NCI-H82 (cell line): Measurements from ENCODE around the gene PRKCE.

Experiments used
- DNase-seq: peaks from one replicate; lab custom pipeline; 2025; lab: John Stamatoyannopoulos, UW

The PRKCE gene

DNA sequence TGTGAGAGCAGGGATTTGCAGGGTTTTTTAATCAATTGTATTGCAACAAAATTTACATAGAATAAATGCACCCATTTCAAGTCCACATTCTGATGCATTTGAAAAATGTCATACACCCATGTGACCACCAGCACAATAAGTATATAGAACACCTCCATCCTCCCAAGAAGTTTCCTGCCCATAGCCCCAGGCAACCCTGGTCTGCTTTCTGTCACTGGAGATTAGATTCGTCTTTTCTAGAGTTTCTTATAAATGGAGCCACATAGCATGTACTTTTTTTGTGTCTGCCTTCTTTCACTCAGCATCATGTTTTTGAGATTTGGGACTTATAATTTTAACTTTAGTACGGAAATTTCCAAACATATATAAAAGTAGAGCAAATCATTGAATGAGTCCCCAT is 518.6 kb downstream of the PRKCE start:
- no peak for DNase-seq

DNA sequence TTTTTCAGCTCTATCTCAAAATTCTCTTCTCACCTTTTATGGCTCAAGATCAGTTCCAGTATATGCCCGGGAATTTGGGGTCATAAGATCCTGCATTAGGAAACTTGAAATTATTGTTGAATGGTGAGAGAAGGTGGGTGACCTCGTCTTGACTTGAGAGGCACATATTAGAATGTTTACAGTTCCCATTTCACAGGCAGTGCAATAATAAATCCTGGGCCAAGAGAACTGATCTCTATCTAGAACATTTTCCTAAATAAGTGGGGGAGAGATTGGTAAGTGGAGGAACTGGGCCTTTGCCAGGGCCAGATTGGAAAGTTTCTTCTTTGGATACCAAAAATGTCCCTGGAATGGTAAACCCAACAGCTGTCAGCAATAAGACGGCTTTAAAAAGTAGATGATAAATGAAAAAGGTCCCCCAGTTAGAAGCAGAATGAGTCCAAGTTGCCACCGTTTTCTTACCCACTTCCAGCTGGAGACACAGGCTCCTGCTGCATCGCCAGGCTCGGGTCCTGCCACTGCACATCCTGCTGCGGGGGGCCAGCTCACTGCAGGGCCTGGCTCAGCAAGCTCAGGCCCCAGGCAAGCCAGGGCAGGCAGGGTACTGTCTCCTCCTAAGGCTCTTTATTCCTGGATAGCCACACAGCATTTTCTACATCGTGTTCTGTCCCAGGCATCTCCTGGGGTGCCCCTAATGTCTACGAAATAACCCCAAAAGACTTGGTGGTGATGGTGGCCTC is 519.3 kb downstream of the PRKCE start:
- DNase-seq, result no peak

DNA sequence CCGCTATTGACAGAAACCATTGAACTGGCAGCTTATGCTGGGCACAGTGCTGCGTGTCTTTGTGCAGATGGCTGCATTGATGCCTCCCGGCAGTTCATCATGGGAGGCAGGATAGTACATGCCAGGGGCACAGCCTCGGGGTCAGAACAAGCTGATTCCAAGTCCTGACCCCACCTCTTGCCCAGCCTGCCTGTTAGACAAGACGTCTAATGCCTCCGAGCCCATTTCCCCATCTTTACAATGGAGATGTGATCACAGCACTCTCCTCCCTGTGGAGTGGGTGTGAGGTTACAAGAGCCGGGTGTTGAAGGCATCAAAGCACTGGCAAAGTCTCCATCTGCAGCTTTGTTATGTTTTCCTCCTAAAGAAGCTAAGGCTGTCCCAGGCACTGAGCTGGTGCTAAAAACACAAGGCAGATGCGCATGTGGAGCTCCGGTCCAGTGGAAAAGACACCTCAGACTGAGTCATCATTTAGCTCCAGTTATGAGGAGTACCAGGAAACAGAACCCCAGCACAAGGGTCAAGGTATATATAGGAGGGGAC is 520.0 kb downstream of the PRKCE start:
- no peak for DNase-seq

DNA sequence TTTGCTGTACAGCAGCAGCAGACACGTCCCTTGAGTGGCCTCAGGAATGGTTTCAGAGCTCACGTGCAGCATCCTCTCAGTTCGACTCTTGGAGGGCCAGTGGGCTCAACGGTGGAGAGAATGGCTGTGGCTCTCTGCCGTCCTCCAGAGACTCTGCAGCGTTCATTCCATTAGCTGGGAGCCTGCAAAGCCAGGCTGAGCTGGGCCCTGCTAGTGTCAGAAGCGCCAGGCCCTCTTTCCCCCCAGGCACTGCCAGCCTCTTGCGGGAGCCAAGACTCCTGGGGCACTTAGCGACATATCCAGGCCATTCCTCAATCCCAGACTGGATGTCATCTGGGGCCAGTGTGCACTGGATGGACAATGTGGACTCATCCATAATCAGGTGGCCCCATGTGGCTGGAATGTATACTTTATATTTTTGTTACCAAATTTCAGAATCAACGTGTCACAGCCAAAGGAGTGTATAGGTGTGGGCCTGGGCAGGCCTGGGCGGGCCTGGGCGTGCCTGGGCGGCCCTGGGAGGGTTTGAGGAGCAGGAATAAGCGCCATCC is 520.6 kb downstream of the PRKCE start:
- no peak for DNase-seq

DNA sequence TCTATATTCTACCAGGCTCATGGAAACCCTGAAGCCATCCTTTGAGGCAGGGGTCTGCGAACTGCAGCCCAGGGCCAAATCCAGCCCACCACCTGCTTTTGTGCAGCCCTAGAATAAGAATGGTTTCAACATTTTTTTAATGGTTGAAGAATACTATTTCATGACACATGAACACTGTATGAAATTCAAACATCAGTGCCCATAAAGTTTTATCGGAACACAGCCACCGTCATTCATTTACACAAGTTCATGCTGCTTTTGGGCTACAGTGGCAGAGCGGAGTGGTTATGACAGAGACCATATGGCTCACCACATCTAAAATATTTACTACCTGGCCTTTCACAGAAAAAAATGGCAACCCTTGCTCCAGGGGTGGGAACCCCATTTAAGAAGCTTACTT is 521.6 kb downstream of the PRKCE start:
- DNase-seq, result no peak

DNA sequence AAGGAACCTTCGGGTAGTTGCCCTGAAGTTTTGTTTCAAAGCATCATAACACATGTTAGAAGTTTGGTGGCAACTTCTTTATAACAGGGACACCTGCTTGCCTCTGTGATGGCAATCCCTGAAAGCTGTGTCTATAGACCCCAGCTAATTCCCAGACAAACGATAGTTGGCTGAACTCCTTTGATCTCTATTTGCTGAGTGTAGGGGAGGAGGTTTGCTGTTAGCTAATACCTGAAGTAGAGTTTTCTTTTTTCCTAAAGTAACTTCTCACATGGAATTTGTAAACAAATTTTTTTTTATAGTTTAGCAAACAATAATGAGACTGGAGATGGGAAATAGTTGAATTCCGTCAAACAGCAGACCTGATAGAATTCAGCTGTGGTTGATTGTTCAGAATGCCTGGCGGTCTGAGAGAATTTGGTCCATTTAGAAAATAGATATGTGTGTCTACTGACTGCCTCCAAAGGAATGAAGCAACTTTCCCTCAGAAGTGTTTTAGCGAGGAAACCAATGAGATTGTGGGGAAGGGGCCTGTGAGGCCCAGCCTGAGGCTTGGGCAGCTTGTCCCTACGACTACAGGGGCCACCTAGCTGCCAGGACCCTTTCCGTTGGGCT is 522.3 kb downstream of the PRKCE start:
- no peak for DNase-seq

DNA sequence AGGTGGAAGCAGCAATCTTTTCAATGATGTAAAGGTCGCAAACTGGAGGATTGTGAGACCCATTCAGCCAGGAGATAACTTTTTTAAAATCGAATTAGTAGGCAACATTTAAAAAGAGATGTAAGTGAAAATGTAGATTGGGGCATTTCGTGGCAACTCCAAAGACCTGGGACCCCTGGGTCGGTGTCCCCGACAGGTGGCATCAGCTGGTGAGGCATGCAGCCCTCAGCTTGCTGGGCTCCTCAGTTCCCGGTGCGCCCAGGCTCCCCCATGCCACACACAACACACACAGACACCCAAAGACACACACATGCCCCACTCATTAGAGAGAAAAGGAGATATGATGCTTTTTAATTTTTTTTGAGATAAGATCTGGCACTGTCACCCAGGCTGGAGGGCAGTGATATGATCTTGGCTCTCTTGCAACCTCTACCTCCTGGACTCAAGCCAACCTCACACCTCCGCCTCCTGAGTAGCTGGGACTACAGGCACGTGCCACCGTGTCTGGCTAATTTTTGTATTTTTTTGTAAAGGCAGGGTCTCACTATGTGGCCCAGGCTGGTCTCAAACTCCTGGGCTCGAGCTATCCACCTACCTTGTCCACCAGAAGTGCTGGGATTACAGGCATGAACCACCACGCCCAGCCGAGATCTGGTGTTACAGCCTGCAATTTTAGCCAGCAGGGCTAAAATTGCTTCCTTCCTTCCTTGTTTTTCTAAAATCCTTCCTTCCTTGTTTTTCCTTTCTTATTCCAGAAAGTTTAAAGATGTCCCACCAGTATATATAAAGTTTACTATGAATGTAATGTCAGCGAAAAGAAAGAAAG is 523.1 kb downstream of the PRKCE start:
- no peak for DNase-seq

DNA sequence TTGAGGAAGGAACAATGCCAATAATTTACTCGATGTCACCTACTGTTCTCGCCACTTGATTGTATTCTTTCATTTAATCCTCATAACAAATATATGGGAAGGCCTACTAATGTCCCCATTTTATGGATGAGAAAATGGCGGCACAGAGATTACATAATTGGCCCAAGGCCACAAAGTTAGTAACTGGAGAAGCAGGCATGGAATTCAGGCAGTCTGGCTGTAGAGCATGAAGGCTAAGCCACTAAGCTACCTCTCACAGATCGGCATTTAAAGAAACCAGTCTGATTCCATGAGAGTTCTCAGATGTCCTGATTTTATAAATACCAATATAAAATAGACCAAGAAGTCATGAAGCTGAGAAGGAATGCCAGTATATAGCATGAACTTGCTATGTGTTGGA is 523.9 kb downstream of the PRKCE start:
- DNase-seq, result no peak

DNA sequence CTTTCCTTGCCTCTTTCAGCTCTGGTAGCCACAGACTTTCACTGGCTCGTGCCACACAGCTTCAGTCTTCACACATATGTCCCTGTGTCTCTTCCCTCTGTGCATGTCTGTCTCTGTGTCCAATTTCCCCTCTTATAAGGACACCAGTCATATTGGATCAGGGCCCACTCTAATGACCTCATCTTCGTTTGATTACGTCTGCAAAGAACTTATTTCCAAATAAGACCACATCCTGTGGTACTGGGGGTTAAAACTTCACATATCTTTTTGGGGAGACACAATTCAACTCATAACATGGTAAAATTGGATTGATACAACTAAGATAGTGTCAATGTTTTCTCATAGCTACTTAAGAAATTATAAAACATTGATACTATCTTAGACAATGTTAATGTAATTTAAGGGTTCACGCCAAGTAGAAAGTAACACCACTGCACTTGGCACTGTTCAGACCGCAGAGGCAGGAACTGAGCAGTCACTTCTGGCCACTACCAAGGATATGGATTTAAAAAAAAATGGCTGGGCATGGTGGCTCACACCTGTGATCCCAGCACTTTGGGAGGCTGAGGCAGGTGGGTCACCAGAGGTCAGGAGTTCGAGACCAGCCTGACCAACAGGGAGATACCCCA is 526.1 kb downstream of the PRKCE start:
- no peak for DNase-seq

DNA sequence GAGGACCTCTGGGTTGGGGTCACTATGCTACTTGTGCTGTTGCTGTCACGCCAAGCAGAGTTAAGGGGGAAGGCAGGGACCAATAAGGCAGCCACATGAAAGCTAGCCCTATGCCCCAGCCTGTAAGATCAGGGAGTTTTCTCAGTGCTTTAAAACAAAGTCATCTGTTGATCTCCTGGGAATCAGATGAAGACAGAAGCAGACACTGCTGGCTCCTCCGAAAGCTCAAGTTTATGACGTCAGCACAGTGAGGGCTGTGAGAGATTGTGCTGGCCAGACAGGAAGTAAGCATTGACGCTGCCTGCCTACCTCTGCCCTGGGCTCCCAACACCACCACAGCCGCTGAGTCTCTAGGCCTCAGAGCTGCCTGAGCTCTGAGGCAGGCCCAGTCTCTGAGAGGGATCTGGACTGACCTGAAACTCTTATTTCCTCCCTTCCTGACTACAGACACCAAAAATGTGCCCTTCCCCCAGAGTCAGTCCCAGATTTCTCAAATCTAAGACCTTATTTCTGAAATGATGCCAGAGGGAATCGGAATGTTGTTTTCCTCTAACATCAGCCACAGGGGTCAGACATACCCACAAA is 527.7 kb downstream of the PRKCE start:
- peak; percentile 20 for DNase-seq

DNA sequence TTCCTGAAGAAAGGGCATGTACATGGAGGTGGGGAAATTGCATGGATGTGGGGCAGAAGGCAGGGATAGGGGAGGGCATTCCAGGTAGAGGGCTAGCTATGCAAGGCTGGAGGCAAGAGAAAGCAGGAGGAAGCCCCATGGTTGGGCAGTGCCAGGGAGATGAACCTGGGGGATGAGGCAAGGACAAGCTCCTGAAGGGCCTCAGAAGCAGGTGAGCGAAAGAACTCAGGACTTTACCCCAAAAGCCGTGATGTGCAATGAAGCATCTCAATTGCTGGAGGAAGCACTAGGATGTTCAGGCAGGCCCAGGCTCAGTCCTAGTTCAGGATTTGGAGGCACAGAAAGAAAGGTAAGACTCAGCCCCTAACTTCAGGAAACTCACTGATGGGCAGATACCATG is 528.7 kb downstream of the PRKCE start:
- DNase-seq, result no peak

DNA sequence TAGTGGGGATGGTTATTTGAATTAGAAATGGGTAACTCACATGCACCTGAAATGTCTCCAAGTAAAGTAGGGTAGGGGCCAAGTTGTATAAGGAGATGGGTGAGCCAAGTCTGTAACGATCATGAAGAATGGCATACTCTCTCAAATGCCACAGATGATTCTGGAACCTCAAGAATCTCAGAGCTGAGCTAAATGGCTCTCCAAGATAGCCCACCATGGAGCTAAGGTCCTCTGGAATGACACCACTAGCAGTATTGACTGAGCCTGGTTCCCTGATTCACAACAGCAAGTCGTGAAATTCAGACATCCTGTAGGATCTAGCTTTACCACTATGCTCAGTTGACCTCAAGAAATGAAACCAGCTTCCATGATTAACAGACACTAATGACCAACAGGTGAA is 529.8 kb downstream of the PRKCE start:
- no peak for DNase-seq

DNA sequence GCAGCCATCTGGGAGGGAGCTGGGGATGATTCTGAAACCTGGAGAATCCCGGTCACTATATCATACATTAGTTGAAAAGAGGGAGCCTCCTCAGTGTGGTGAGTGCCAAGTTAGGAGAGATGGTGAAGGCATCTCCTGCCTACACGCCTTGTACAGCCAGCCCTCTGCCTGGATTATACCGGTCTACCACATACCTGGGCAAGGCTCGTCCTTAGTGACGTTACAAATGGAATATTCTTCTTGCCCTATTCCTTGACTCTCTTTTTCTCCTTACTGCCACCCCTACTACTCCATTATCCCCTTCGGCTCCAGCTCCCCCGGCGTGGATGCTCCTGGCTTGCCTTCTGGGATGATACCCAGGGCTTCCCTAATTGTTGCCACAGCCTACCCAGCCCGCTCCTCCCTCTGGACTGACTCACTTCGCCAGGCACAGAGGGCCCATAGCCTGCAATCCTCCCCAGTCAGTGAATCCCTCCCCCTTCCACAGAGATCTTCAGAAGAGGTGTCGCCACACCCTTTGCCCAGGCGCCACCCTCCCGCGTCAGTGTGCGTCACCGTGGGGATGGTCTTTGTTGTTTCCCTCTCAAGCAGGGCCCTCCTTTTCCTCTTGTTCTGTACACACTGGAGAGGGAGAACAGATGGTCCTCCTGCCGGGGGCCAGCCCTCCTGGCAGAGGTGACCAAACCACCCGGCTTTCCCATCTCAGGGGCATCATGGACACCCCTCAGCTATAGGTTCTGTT is 530.5 kb downstream of the PRKCE start:
- no peak for DNase-seq

DNA sequence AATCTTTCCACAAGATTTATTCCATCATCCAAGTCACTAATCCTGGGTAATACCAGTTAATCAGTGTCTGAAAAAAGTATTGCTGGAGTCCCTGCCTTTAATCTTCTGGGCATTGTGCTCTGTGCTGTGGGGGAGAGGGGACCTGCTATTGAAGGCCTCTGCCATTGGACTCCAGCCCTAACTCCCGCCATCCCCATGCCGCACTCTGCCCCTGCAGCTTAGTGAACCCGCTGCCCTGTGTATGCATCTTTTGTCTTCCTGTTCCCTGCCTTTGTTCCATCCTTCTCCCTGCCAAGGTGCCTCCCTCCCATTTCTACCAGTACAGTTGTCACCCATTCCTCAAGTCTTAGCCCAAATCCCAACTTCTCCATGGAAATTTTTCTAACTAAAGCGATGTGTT is 532.0 kb downstream of the PRKCE start:
- DNase-seq, result peak; percentile 61

DNA sequence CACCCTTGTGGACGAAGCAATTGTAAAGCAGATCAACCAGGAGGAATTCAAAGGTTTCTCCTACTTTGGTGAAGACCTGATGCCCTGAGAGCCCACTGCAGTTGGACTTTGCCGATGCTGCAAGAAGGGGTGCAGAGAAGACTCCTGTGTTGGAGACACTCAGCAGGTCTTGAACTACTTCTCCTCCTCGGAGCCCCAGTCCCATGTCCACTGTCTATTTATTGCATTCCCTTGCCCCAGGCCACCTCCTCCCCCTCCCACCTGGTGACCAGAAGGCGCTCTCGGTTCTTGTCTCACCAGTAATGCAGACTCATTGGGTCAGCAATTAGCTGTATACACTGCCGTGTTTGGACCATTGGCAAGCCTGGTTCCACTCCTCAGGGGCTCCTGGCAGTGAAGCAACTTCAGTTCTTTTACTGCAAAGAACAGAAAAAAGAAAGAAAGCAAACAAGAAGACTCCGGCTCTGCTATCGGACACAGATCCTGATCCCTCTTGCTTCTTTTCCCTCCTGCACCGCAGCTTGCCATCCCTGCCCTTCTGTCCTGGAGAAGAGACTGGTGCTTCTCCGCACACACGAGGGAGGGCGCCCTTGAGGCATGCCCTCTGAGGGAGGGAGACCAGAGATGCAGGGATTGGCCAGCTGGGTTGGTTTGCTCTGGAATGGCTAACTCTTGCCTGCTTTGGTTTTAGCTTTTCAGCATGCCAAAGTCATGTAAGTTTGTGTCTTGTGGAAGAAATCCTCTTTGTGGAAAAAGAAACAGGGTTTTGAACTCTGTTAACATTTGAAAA is 533.5 kb downstream of the PRKCE start:
- peak; percentile 11 for DNase-seq

DNA sequence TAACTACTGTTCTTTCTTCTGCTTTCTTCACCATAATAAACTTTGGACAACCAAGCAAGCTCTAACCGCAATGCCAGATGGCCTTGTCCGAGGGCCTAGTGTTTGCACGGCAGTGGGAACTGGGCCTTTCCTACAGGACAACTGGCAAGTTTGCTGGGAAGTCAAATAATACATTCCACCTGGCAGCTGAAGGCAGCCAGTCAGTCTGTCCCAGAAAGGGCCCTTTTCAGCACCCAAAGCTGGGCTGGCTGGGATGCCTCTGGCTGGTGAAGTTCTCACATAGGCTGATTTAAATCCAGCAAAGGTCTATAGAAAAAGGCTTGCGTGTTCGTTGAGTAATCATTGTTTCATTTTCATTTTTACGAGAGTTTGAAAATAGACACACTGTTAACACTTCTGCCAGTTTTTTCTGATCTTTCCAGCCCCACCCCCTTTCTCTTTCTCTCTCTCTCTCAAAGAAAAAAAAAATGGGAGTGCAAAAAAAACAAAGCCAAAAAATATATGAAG is 535.7 kb downstream of the PRKCE start:
- no peak for DNase-seq

DNA sequence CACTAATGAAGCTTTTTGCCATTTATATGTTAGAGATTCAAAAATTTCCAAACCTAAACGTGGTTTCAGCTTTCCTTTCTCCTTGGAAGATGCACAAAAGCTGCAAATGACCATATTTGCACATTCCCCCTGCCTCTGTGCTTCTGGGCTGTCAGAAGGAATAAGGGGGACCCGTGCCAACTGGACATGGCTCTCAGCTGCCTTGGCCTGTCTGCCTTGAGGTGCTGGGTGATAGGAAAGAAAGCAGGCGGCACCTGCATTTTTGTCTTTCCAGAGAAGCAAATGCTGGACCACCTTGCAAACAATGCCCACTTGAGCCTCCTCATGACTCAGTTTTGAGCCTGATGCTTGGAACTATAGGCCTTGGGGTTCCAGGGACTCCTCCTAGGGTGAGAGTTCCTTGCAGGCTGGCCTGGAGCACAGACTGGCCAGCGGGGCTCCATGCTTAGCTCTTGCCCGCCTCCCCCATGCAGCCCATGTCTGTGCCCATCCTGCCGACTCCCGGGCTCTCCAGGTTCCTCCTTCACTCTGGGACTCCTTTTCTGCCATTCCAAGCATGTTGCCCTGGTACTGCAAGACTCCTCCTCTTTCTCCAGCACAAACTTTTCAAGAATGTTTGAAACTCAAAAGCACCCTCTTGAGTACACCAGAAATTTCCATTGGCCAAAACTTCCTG is 536.7 kb downstream of the PRKCE start:
- DNase-seq, result no peak

DNA sequence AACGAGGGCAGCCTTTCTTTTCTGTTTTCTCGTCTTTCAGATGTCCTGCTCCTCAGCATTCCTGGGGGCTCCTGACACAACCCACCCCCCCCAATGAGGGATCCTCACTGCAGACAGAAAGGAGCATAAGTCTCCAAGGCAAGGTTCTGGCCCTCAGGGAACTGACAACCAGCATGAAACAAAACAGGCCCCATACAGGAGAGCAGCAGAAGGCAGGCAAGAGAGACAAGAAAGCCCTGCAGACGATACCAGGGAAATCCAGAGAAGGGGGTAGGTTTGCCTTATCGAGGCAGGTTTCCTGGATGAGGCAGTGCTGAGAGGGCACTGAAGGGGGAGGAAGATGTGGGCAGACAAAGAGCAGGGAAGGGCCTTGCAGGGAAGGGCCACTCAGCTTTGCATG is 541.9 kb downstream of the PRKCE start:
- no peak for DNase-seq

DNA sequence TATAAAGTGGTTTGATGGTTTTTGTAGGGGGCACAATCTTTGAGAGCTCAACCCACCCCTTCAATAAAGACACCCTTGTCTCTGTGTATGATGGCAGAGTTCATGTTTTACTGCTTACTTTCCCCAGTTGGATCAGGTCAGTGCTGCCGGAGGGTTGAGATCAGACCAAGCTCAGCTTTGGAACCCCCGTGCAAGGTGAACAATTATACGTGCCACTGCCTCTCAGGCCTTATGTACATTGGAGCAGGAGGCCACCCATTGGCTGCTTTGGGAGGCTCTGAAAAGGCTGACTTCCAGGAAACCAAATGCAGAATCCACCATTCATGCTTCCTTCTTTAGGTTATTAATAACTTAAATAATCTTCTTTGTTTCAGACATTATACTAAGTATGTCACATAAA is 542.4 kb downstream of the PRKCE start:
- DNase-seq, result no peak
